Suprapubic skin (tissue), 4 donors: ENCODE measurements around the gene CCDC159. TPM values are rescaled to one million over a fixed set of nuclear protein-coding genes. Genes with fewer than 3 reads are reported as not detected.

Experiments
- DNase-seq, 2 donors: peaks; one replicate each; pipeline ENCODE4 v3.0.0-alpha.2; 2019; ENCODE audit warnings: low spot score in 2 of 2
- H3K27ac ChIP-seq: fragments of 200-600 bp; sonication (generic); one replicate; pipeline ENCODE4 v1.5.1; 2019
- H3K27me3 ChIP-seq: fragments of 200-600 bp; sonication (generic); one replicate; pipeline ENCODE4 v1.5.1; 2019
- H3K36me3 ChIP-seq: fragments of 200-600 bp; sonication (generic); one replicate; pipeline ENCODE4 v1.5.1; 2019
- H3K4me1 ChIP-seq: fragments of 200-600 bp; sonication (generic); one replicate; pipeline ENCODE4 v1.5.1; 2019
- H3K4me3 ChIP-seq: fragments of 200-600 bp; sonication (generic); one replicate; pipeline ENCODE4 v1.5.1; 2019; ENCODE audit warnings: mild to moderate bottlenecking
- H3K9me3 ChIP-seq: fragments of 200-600 bp; sonication (generic); one replicate; pipeline ENCODE4 v1.5.1; 2019
- CTCF ChIP-seq, 2 donors: fragments of 200-600 bp in 1 of 2; fragments of 450-650 bp in 1 of 2; sonication (generic) in 1 of 2; IDR thresholded peaks; one replicate each; pipeline ENCODE4 v1.5.1; 2016 to 2019; ENCODE audit warnings: antibody characterized with exemption in 2 of 2, mild to moderate bottlenecking in 1 of 2, moderate library complexity in 1 of 2
- EP300 ChIP-seq: sonication (generic); formaldehyde crosslinking; IDR thresholded peaks from one replicate; pipeline ENCODE4 v1.6.1; 2017; ENCODE audit warnings: antibody characterized with exemption
- POLR2A ChIP-seq, 2 donors: fragments of 450-650 bp; IDR thresholded peaks; one replicate each; pipeline ENCODE4 v1.6.1; 2017; ENCODE audit warnings: antibody characterized with exemption in 2 of 2, mild to moderate bottlenecking in 2 of 2, moderate library complexity in 2 of 2
- POLR2AphosphoS5 ChIP-seq, 3 donors: sonication (generic); formaldehyde crosslinking; IDR thresholded peaks; one replicate each; pipeline ENCODE4 v1.6.1; 2017; ENCODE audit warnings: antibody characterized with exemption in 3 of 3
- WGBS: methylation state at CpG from one replicate; pipeline ENCODE4 v1.1.5; 2018; 5-methylcytosine and 5-hydroxymethylcytosine counted together
- total RNA-seq, 4 donors: library from RNA; depleted of rRNA; stranded (reverse); fragments of >200 nt; gene quantifications; one replicate each; pipeline ENCODE4 v1.1.0, GENCODE V29; 2016

Gene CCDC159
- total RNA-seq, 4 donors from 2014 or later, result 8.0 to 58.3 (median 14.3) TPM

GRCh38 chr19:11324079-11324661 lies 22.1 kb upstream of the CCDC159 start:
- peak; percentile 87 to 90 for DNase-seq
- peaks cover 52% of the 10 kb centered on the region for H3K4me1 ChIP-seq
- no peaks in the 10 kb centered on the region for H3K27me3 ChIP-seq
- TF ChIP-seq CTCF (IDR thresholded peaks at IDR 0.05), result no peak
- TF ChIP-seq EP300, result no peak
- TF ChIP-seq POLR2A (IDR thresholded peaks at IDR 0.05), result no peak
- peak; percentile 19 to 94 (median 88) for TF ChIP-seq POLR2AphosphoS5 (IDR thresholded peaks at IDR 0.05)
- no peaks in the 10 kb centered on the region for H3K9me3 ChIP-seq
- no peak overlapping the region for H3K4me3 ChIP-seq
- H3K27ac ChIP-seq, result peak overlapping the region; percentile 43
- peaks cover 42% of the 10 kb centered on the region for H3K36me3 ChIP-seq
- WGBS, result 2% methylated on average over 10 of the region's 10 CpGs

DNA sequence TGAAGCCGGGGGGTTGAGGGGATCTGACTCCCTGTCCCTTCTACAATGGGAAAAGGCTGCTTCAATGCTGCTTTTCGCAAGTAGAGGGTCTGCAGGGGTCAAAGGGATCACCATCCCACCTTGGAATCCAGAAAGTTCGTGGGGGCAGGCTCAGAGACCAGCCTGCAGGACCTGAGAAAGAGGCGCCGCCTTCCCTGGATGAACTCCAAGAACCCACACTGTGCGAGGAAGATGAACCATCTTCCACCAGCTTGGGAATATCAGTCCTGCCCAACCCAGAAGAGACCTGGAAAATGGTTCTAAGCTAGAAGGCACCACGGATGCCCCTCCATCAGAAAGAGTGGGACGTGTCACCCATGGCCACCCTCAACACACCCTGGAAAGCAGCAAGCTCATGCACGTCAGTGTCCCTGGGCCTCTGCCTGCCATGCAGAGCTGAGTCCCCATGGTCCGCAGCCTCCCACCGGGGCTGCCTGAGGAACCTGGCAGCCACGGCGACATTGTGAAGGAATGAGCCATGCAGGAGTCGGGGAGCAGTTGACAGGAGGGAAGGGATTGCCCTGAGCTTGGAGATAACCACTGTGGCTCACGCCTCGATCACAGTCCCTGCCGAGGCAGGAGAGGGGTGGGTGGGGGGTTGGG lies 21.4 kb upstream of the CCDC159 start:
- Histone ChIP-seq H3K4me1 (peaks cover 47% of the 10 kb centered on the region), H3K9me3 (no peaks in the 10 kb centered on the region), H3K27ac (peak overlapping the region; percentile 43), H3K27me3 (no peaks in the 10 kb centered on the region), H3K4me3 (no peak overlapping the region), H3K36me3 (peaks cover 47% of the 10 kb centered on the region)
- DNase-seq, result no peak
- WGBS, result 57% methylated on average over 12 of the region's 17 CpGs
- TF ChIP-seq POLR2A (IDR thresholded peaks at IDR 0.05) (no peak), POLR2AphosphoS5 (IDR thresholded peaks at IDR 0.05) (no peak), EP300 (no peak), CTCF (IDR thresholded peaks at IDR 0.05) (no peak)

DNA sequence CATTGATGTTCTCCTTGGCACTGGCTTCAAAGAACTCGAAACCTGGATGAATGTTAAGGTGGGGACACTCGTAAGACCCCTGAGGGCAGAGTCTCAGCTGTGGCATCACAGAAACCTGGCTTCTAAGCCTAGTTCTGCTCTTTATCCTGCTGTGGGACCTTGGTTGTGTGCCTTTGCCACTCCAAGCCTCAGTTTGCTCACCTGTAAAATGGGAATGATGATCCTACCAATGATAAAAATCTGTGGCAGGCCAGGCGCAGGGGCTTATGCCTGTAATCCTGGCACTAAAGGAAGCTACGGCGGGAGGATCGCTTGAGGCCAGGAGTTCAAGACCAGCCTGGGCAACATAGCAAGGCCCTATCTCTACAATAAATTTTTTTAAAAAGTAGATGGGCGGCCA lies 20.8 kb upstream of the CCDC159 start:
- Histone ChIP-seq H3K4me3 (no peak overlapping the region), H3K27ac (no peak overlapping the region), H3K9me3 (no peaks in the 10 kb centered on the region), H3K4me1 (peaks cover 47% of the 10 kb centered on the region), H3K27me3 (no peaks in the 10 kb centered on the region), H3K36me3 (peaks cover 54% of the 10 kb centered on the region)
- TF ChIP-seq POLR2AphosphoS5 (IDR thresholded peaks at IDR 0.05), result no peak
- TF ChIP-seq CTCF (IDR thresholded peaks at IDR 0.05), result no peak
- no peak for TF ChIP-seq POLR2A (IDR thresholded peaks at IDR 0.05)
- TF ChIP-seq EP300, result no peak
- no peak for DNase-seq
- 93% methylated on average over 7 of the region's 7 CpGs for WGBS

DNA sequence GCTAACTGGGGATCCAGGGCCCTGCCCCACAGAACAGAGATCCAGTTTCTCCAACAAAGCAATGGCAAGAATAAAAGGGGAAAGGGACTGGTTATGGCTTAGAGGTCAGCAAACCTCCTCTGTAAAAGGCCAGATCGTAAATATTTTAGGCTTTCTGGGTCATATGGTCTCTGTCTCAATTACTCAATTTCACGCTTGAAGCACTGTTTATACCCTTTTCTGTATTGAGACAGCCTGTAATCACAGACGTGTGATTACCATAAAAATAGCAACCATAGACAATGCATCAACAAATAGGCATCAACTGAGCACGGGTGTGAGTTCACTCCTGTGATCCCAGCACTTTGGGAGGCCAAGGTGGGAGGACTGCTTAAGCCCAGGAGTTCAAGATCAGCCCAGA lies 16.2 kb upstream of the CCDC159 start:
- Histone ChIP-seq H3K4me3 (no peak overlapping the region), H3K27ac (no peak overlapping the region), H3K4me1 (peaks cover 8% of the 10 kb centered on the region), H3K9me3 (no peaks in the 10 kb centered on the region), H3K36me3 (peaks cover 96% of the 10 kb centered on the region), H3K27me3 (no peaks in the 10 kb centered on the region)
- WGBS, result 81% methylated on average over 4 of the region's 4 CpGs
- no peak for DNase-seq
- TF ChIP-seq POLR2A (IDR thresholded peaks at IDR 0.05) (no peak), CTCF (IDR thresholded peaks at IDR 0.05) (no peak), EP300 (no peak), POLR2AphosphoS5 (IDR thresholded peaks at IDR 0.05) (no peak)

DNA sequence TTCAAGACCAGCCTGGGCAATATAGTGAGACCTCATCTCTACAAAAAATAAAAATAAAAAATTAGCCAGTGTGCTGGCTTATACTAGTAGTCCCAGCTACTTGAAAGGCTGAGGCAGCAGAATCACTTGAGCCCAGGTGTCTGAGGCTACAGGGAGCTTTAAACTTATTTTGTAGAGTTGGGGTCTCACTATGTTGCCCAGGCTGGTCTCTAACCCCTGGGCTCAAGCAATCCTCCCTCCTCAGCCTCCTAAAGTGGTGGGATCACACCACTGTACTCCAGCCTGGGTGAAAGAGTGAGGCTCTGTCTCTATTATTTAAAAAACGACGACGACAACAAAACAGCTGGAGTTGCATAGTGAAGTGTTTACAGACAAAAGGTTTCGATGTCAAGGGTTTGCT lies 14.8 kb upstream of the CCDC159 start:
- H3K4me3 ChIP-seq, result no peak overlapping the region
- no peaks in the 10 kb centered on the region for H3K9me3 ChIP-seq
- TF ChIP-seq EP300 (no peak), CTCF (IDR thresholded peaks at IDR 0.05) (no peak), POLR2AphosphoS5 (IDR thresholded peaks at IDR 0.05) (no peak)
- H3K4me1 ChIP-seq, result no peaks in the 10 kb centered on the region
- DNase-seq, result no peak
- H3K27ac ChIP-seq, result no peak overlapping the region
- H3K27me3 ChIP-seq, result no peaks in the 10 kb centered on the region
- peaks cover 98% of the 10 kb centered on the region for H3K36me3 ChIP-seq
- 78% methylated on average over 4 of the region's 4 CpGs for WGBS
